ENCODE results near the gene WIZ.
A peak's percentile ranks its signal among the peaks of the same experiment; 100 is the strongest.

The WIZ gene

DNA sequence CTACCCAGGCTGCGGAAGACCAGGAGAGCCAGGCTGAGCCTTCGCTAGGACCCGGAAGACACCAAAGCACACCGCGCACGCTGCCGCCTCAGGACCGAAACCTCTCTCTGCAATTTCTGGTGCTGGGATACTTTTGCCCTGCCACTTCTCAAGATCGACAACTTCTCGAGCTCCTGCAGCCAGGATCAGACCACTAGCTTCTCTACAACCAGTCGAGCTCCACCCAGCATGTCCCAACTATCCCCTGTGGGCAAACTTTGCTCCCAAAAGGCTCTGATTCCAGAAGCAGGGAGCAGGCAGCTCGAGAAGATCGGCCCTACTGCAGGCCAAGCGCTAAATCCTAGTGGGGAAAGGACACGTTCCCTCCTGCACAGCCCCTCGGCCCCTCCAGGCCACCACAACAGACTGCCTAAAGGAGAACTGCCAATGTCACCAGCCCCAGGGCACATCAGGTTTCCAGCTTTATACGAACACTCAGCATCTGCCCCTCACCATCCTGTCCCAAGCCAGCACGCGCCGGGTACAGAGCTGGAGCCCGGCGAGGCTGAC is 71.1 kb downstream of the WIZ start:
- peak overlapping the region; percentile 85 to 100 (median 99) for H3K4me3 ChIP-seq (ENCODE audit: control insufficient read depth in 1 of 7, extremely low read depth in 1 of 7, insufficient read depth in 4 of 7, low read depth in 2 of 7, low read length in 6 of 7)
- peaks cover 2 to 28% (median 26%) of the 10 kb centered on the region in 4 experiments for H3K4me1 ChIP-seq (ENCODE audit: control extremely low read depth in 1 of 4, control insufficient read depth in 4 of 4, insufficient read depth in 4 of 4, low read length in 3 of 4)
- H3K27me3 ChIP-seq (replicated peaks in 2 of 5; ENCODE audit: control insufficient read depth in 4 of 5, insufficient read depth in 5 of 5, low read length in 4 of 5): no peaks in the 10 kb centered on the region
- ChIA-PET CTCF (interaction anchor here (0.6 to 2.0 kb wide), 10 partner anchors 9 to 177 kb away, joined by 3 to 6 read pairs (median 4); partner anchors contain the start of gene AKAP8L), POLR2A (interaction anchor here (0.6 to 1.7 kb wide), 7 partner anchors 8 to 115 kb away, joined by 3 to 6 read pairs (median 4); no protein-coding TSS in a partner anchor)
- peak in 2 of 3 donors; percentile 54 to 57 for DNase-seq
- H3K9me3 ChIP-seq (ENCODE audit: control extremely low read depth in 1 of 5, control insufficient read depth in 4 of 5, insufficient read depth in 2 of 5, low read depth in 1 of 5, low read length in 4 of 5): no peaks in the 10 kb centered on the region
- H3K27ac ChIP-seq (ENCODE audit: insufficient read depth in 1 of 2, low read depth in 1 of 2, low read length in 2 of 2, poor library complexity in 1 of 2, severe bottlenecking in 2 of 2): peak overlapping the region; percentile 88 to 97
- H3K36me3 ChIP-seq (ENCODE audit: control insufficient read depth in 4 of 4, insufficient read depth in 4 of 4, low read length in 3 of 4): peaks cover 0 to 25% (median 10%) of the 10 kb centered on the region in 4 experiments
- 0% methylated on average over 20 of the region's 22 CpGs for WGBS (ENCODE audit: insufficient coverage)

DNA sequence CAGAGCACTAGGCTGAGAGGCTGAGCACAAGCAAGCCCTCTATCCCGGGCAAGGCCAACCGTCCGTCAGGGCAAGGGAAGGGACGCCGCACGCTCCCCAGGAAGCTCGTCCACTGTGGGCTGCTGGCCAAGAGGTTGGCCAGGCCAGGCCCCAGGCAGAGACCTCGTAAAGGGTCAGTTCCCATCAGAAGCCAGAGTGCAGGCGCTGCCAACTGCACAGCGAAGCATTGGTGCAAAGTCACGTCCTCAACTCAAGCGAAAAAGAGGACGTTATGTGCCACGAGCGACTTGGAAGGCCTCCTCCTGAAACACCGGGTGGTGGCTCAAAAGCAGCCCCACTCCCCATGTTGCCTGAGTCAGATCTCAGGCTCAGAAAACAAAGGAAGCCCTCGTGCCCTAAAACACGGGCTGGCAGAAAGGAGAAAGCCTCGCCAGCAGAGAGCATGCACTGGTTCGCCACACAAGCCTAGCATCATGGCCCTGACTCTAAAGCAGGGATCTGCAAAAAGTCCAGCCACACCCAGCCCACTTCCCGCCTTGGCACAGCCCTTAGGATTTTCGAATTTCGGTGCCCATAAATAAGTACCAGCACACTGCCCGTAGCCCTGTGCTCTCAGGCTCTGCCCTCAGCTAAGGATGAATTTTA is 74.8 kb downstream of the WIZ start:
- Histone ChIP-seq H3K4me1 (ENCODE audit: control extremely low read depth in 1 of 4, control insufficient read depth in 4 of 4, insufficient read depth in 4 of 4, low read length in 3 of 4) (peaks cover 2 to 18% (median 15%) of the 10 kb centered on the region in 4 experiments), H3K36me3 (ENCODE audit: control insufficient read depth in 4 of 4, insufficient read depth in 4 of 4, low read length in 3 of 4) (peaks cover 5 to 51% (median 38%) of the 10 kb centered on the region in 4 experiments), H3K27me3 (replicated peaks in 2 of 5; ENCODE audit: control insufficient read depth in 4 of 5, insufficient read depth in 5 of 5, low read length in 4 of 5) (no peaks in the 10 kb centered on the region), H3K4me3 (ENCODE audit: control insufficient read depth in 1 of 7, extremely low read depth in 1 of 7, insufficient read depth in 4 of 7, low read depth in 2 of 7, low read length in 6 of 7) (no peak overlapping the region), H3K27ac (ENCODE audit: insufficient read depth in 1 of 2, low read depth in 1 of 2, low read length in 2 of 2, poor library complexity in 1 of 2, severe bottlenecking in 2 of 2) (no peak overlapping the region), H3K9me3 (ENCODE audit: control extremely low read depth in 1 of 5, control insufficient read depth in 4 of 5, insufficient read depth in 2 of 5, low read depth in 1 of 5, low read length in 4 of 5) (no peaks in the 10 kb centered on the region)
- WGBS (ENCODE audit: insufficient coverage): 95% methylated on average over 24 of the region's 24 CpGs
- POLR2A ChIA-PET: interaction anchor here (0.5 kb wide), 1 partner anchor 11 kb away, joined by 8 read pairs; no protein-coding TSS in a partner anchor
- no peak for DNase-seq
- CTCF ChIA-PET: no interaction called here

DNA sequence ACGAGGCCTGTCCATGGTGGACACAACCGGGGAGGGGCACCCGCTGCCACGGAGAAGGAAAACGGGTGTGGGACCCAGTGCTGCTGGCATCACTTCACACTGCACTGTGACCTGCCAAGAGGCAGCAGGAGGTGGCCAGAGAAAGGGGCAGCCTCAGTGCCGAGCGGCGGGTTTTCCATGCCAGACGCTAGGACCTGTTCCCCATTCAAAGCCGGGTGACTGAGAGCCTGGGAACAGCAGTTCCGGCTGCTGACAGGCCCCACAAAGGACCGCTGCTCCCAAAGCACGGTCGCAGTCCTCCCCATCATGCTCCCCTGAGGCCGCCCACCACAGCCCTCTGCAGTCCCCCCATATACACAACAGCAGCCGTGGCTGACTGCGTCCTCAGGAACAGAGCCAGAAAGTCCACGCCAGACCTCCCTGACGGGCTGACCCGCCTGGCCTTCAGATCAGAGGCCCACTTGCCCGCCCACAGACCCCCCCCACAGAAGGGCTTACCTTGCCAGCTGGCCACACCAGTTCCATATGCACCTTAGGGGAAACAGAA is 75.6 kb downstream of the WIZ start:
- Histone ChIP-seq H3K27ac (ENCODE audit: insufficient read depth in 1 of 2, low read depth in 1 of 2, low read length in 2 of 2, poor library complexity in 1 of 2, severe bottlenecking in 2 of 2) (no peak overlapping the region), H3K4me1 (ENCODE audit: control extremely low read depth in 1 of 4, control insufficient read depth in 4 of 4, insufficient read depth in 4 of 4, low read length in 3 of 4) (peaks cover 2 to 18% (median 15%) of the 10 kb centered on the region in 4 experiments), H3K4me3 (ENCODE audit: control insufficient read depth in 1 of 7, extremely low read depth in 1 of 7, insufficient read depth in 4 of 7, low read depth in 2 of 7, low read length in 6 of 7) (no peak overlapping the region), H3K9me3 (ENCODE audit: control extremely low read depth in 1 of 5, control insufficient read depth in 4 of 5, insufficient read depth in 2 of 5, low read depth in 1 of 5, low read length in 4 of 5) (no peaks in the 10 kb centered on the region), H3K27me3 (replicated peaks in 2 of 5; ENCODE audit: control insufficient read depth in 4 of 5, insufficient read depth in 5 of 5, low read length in 4 of 5) (no peaks in the 10 kb centered on the region), H3K36me3 (ENCODE audit: control insufficient read depth in 4 of 4, insufficient read depth in 4 of 4, low read length in 3 of 4) (peaks cover 5 to 58% (median 45%) of the 10 kb centered on the region in 4 experiments)
- CTCF ChIA-PET: no interaction called here
- no peak for DNase-seq
- POLR2A ChIA-PET: no interaction called here
- 96% methylated on average over 17 of the region's 21 CpGs for WGBS (ENCODE audit: insufficient coverage)

DNA sequence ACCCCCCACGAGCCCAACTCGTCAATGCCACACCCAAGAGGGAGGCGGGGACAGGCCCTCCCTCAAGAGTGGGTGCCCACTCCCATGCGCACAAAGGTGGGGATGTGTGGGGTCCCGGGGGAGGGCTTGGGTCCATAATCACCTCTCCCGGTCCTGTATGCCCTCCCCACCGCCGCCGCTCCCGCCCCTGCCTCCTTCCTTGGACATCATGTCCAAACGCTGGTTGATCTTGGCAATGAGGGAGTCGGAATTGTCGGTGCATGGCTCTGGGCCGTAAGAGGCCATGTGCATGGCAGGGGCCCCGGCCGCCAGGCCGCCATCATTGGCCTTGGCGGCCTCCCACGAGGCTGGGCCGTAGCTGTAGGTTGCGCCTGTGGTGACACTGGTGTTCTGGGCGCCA is 76.1 kb downstream of the WIZ start:
- peaks cover 5 to 64% (median 48%) of the 10 kb centered on the region in 4 experiments for H3K36me3 ChIP-seq (ENCODE audit: control insufficient read depth in 4 of 4, insufficient read depth in 4 of 4, low read length in 3 of 4)
- H3K27me3 ChIP-seq (replicated peaks in 2 of 5; ENCODE audit: control insufficient read depth in 4 of 5, insufficient read depth in 5 of 5, low read length in 4 of 5): no peaks in the 10 kb centered on the region
- CTCF ChIA-PET: no interaction called here
- 96% methylated on average over 18 of the region's 22 CpGs for WGBS (ENCODE audit: insufficient coverage)
- H3K4me1 ChIP-seq (ENCODE audit: control extremely low read depth in 1 of 4, control insufficient read depth in 4 of 4, insufficient read depth in 4 of 4, low read length in 3 of 4): peaks cover 2 to 17% (median 14%) of the 10 kb centered on the region in 4 experiments
- no peak overlapping the region for H3K4me3 ChIP-seq (ENCODE audit: control insufficient read depth in 1 of 7, extremely low read depth in 1 of 7, insufficient read depth in 4 of 7, low read depth in 2 of 7, low read length in 6 of 7)
- H3K27ac ChIP-seq (ENCODE audit: insufficient read depth in 1 of 2, low read depth in 1 of 2, low read length in 2 of 2, poor library complexity in 1 of 2, severe bottlenecking in 2 of 2): no peak overlapping the region
- DNase-seq: no peak
- POLR2A ChIA-PET: no interaction called here
- no peaks in the 10 kb centered on the region for H3K9me3 ChIP-seq (ENCODE audit: control extremely low read depth in 1 of 5, control insufficient read depth in 4 of 5, insufficient read depth in 2 of 5, low read depth in 1 of 5, low read length in 4 of 5)

DNA sequence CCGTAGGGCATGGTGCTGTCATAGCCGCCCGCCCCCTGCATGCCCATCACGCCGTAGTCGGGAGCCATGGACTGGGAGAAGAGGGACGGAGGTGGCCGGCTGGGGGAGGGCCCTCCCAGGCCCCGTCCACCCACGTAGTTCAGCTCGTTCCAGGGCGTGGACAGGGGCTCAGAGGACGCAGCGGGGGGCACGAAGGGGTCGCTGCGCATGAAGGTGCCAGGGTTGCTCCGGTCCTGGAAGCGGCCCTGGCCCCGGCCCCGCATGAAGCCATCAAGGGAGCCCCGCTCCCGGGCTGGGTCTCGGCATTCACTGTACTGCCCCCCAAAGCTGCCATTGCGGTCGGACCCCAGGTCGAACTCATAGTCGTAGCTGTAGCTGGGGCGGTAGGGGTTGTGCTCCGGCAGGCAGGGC is 76.9 kb downstream of the WIZ start:
- no peaks in the 10 kb centered on the region for H3K9me3 ChIP-seq (ENCODE audit: control extremely low read depth in 1 of 5, control insufficient read depth in 4 of 5, insufficient read depth in 2 of 5, low read depth in 1 of 5, low read length in 4 of 5)
- no peak overlapping the region for H3K27ac ChIP-seq (ENCODE audit: insufficient read depth in 1 of 2, low read depth in 1 of 2, low read length in 2 of 2, poor library complexity in 1 of 2, severe bottlenecking in 2 of 2)
- CTCF ChIA-PET: no interaction called here
- H3K27me3 ChIP-seq (replicated peaks in 2 of 5; ENCODE audit: control insufficient read depth in 4 of 5, insufficient read depth in 5 of 5, low read length in 4 of 5): no peaks in the 10 kb centered on the region
- H3K36me3 ChIP-seq (ENCODE audit: control insufficient read depth in 4 of 4, insufficient read depth in 4 of 4, low read length in 3 of 4): peaks cover 9 to 71% (median 52%) of the 10 kb centered on the region in 4 experiments
- peaks cover 0 to 12% (median 11%) of the 10 kb centered on the region in 4 experiments for H3K4me1 ChIP-seq (ENCODE audit: control extremely low read depth in 1 of 4, control insufficient read depth in 4 of 4, insufficient read depth in 4 of 4, low read length in 3 of 4)
- no peak for DNase-seq
- 97% methylated on average over 28 of the region's 30 CpGs for WGBS (ENCODE audit: insufficient coverage)
- H3K4me3 ChIP-seq (ENCODE audit: control insufficient read depth in 1 of 7, extremely low read depth in 1 of 7, insufficient read depth in 4 of 7, low read depth in 2 of 7, low read length in 6 of 7): no peak overlapping the region
- POLR2A ChIA-PET: no interaction called here

DNA sequence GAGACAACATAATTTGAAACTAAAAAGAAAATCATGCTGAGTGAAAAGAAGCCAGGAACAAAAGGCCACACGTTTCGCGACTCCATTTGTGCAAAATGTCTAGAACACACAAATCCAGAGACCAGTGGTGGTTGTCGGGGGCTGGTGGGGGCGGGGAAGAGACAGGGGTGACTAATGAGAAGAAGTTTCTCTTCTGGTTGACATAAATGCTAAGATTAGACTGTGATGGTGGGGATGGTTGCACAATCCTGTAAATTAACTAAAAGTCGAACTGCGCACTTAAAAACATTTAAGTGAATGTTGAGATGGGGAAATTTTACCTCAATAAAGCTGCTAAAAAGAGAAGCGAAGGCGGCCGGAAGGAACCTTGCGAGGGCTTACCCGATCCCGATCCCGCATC is 77.3 kb downstream of the WIZ start:
- POLR2A ChIA-PET: no interaction called here
- H3K36me3 ChIP-seq (ENCODE audit: control insufficient read depth in 4 of 4, insufficient read depth in 4 of 4, low read length in 3 of 4): peaks cover 13 to 75% (median 55%) of the 10 kb centered on the region in 4 experiments
- no peak overlapping the region for H3K27ac ChIP-seq (ENCODE audit: insufficient read depth in 1 of 2, low read depth in 1 of 2, low read length in 2 of 2, poor library complexity in 1 of 2, severe bottlenecking in 2 of 2)
- H3K27me3 ChIP-seq (replicated peaks in 2 of 5; ENCODE audit: control insufficient read depth in 4 of 5, insufficient read depth in 5 of 5, low read length in 4 of 5): no peaks in the 10 kb centered on the region
- CTCF ChIA-PET: interaction anchor here (0.9 kb wide), 1 partner anchor 22 kb away, joined by 3 read pairs; no protein-coding TSS in a partner anchor
- WGBS (ENCODE audit: insufficient coverage): 98% methylated on average over 12 of the region's 14 CpGs
- no peaks in the 10 kb centered on the region for H3K9me3 ChIP-seq (ENCODE audit: control extremely low read depth in 1 of 5, control insufficient read depth in 4 of 5, insufficient read depth in 2 of 5, low read depth in 1 of 5, low read length in 4 of 5)
- no peak for DNase-seq
- no peak overlapping the region for H3K4me3 ChIP-seq (ENCODE audit: control insufficient read depth in 1 of 7, extremely low read depth in 1 of 7, insufficient read depth in 4 of 7, low read depth in 2 of 7, low read length in 6 of 7)
- H3K4me1 ChIP-seq (ENCODE audit: control extremely low read depth in 1 of 4, control insufficient read depth in 4 of 4, insufficient read depth in 4 of 4, low read length in 3 of 4): peaks cover 0 to 8% (median 7%) of the 10 kb centered on the region in 4 experiments

Data from common myeloid progenitor, CD34-positive (primary cell).